Smooth muscle cell (in vitro differentiated cells): ENCODE results near the gene STARD7. TPM values are rescaled to one million over a fixed set of nuclear protein-coding genes. Genes with fewer than 3 reads are reported as not detected.
"Not testable (repeated sequence)": the region's sequence is repeated elsewhere in the genome, so short reads cannot be mapped to it uniquely, and the experiment has no call there.

ENCODE experiments used
- DNase-seq: peaks from one replicate; lab custom pipeline; 2025; ENCODE audit not compliant: unreplicated experiment; lab: John Stamatoyannopoulos, UW
- H2AFZ ChIP-seq: fragments of 200-600 bp; sonication (generic); 2 replicates; pipeline ENCODE4 v1.6.0; 2016; ENCODE audit warnings: antibody characterized with exemption, low read depth, mild to moderate bottlenecking
- H3F3A ChIP-seq: fragments of 200-600 bp; sonication (generic); 2 replicates; pipeline ENCODE4 v1.6.0; 2017; ENCODE audit warnings: antibody characterized with exemption, low read depth
- H3K27ac ChIP-seq: fragments of 200-600 bp; sonication (generic); 2 replicates; pipeline ENCODE4 v1.5.1; 2016; ENCODE audit warnings: low read depth, mild to moderate bottlenecking
- H3K27me3 ChIP-seq: fragments of 200-600 bp; sonication (generic); 2 replicates; pipeline ENCODE4 v1.6.1; 2016; ENCODE audit warnings: low read depth, mild to moderate bottlenecking
- H3K36me3 ChIP-seq: fragments of 200-600 bp; sonication (generic); 2 replicates; pipeline ENCODE4 v1.5.1; 2016; ENCODE audit warnings: low read depth
- H3K4me1 ChIP-seq: fragments of 200-600 bp; sonication (generic); 2 replicates; pipeline ENCODE4 v1.5.1; 2016; ENCODE audit warnings: low read depth
- H3K4me2 ChIP-seq: fragments of 200-600 bp; sonication (generic); 2 replicates; pipeline ENCODE4 v1.6.0; 2016; ENCODE audit warnings: mild to moderate bottlenecking
- H3K4me3 ChIP-seq: fragments of 200-600 bp; sonication (generic); 2 replicates; pipeline ENCODE4 v1.5.1; 2016; ENCODE audit warnings: mild to moderate bottlenecking
- H3K79me2 ChIP-seq: fragments of 200-600 bp; sonication (generic); 2 replicates; pipeline ENCODE4 v1.6.0; 2016; ENCODE audit warnings: low read depth, mild to moderate bottlenecking
- H3K9ac ChIP-seq: fragments of 200-600 bp; sonication (generic); 2 replicates; pipeline ENCODE4 v1.6.0; 2016; ENCODE audit warnings: low read depth
- H3K9me3 ChIP-seq: fragments of 200-600 bp; sonication (generic); replicated peaks from 2 replicates; pipeline ENCODE4 v1.5.1; 2016; ENCODE audit warnings: low read depth
- H4K20me1 ChIP-seq: fragments of 200-600 bp; sonication (generic); 2 replicates; pipeline ENCODE4 v1.6.0; 2016; ENCODE audit warnings: low read depth
- WGBS: methylation state at CpG from one replicate; pipeline ENCODE4 v1.1.7; 2016; ENCODE audit warnings: low lambda C conversion rate; 5-methylcytosine and 5-hydroxymethylcytosine counted together
- polyA plus RNA-seq: library from polyadenylated mRNA; unstranded; fragments of >200 nt; fragmentation: Nextera tagmentation; extraction: Ambion mirVana; gene quantifications from 2 replicates; pipeline ENCODE4 v1.2.1, GENCODE V29; 2016
- total RNA-seq: library from RNA; depleted of rRNA; stranded (reverse); fragments of >200 nt; gene quantifications from 2 replicates; pipeline ENCODE4 v1.2.3, GENCODE V29; 2014
- TF ChIP-seq, protein P1 (sequence below): fragments of 200-600 bp; sonication (generic); IDR thresholded peaks from 2 replicates; pipeline ENCODE4 v1.5.1; 2017; ENCODE audit warnings: borderline replicate concordance, mild to moderate bottlenecking, antibody characterized with exemption; ENCODE audit not compliant: insufficient read depth, poor library complexity, severe bottlenecking

The STARD7 gene, protein sequence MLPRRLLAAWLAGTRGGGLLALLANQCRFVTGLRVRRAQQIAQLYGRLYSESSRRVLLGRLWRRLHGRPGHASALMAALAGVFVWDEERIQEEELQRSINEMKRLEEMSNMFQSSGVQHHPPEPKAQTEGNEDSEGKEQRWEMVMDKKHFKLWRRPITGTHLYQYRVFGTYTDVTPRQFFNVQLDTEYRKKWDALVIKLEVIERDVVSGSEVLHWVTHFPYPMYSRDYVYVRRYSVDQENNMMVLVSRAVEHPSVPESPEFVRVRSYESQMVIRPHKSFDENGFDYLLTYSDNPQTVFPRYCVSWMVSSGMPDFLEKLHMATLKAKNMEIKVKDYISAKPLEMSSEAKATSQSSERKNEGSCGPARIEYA
- total RNA-seq (62.3 and 65.8 TPM in 2 replicates), polyA plus RNA-seq (51.0 and 64.4 TPM in 2 replicates)

DNA sequence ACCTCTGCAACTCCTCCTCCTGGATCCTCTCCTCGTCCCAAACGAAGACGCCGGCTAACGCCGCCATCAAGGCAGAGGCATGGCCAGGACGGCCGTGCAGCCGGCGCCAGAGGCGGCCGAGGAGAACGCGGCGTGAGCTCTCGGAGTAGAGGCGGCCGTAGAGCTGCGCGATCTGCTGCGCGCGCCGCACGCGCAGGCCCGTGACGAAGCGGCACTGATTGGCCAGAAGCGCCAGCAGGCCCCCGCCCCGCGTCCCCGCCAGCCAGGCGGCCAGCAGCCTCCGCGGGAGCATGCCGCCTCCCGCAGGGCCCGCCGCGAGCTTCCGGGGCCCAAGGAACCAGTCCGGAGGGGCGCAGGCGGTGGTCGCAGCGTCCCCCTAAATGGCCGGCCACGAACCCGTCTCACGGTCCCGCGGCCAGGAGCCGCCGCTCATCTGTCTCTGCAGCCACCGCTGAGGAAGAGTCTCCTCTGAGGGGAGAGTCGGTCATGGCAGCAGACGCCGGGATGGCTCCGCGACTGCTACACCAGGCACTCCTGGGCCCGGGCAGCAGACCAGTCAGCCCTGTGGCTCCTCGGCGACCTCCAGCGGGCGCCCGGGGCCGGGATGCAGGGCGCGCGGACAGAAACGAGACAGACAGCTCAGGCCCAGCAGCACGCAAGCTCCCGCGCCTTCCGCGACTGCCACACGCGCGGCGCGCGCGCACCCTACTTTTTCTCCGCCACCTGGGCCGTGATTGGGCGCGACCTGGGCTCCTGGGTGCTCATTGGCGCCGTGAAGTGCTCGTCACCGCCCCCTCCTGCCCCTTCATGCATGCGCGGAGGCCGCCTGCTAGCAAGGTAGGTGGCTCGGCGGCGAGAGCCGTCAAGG is at the start of gene STARD7:
STARD7 (minus strand) TSS at position 685 of the 868 bp plus-strand sequence; CDS start at position 292, 393 bp downstream.
- H3K79me2 ChIP-seq = peaks cover 59% of the 10 kb centered on the region
- no peaks in the 10 kb centered on the region for H3K36me3 ChIP-seq
- peak within 1 kb of the TSS; percentile 77 for H3K4me3 ChIP-seq
- H3K9ac ChIP-seq = peak within 1 kb of the TSS; percentile 76
- peak within 1 kb of the TSS; percentile 65 for H3K27ac ChIP-seq
- TF ChIP-seq, protein P1, sequence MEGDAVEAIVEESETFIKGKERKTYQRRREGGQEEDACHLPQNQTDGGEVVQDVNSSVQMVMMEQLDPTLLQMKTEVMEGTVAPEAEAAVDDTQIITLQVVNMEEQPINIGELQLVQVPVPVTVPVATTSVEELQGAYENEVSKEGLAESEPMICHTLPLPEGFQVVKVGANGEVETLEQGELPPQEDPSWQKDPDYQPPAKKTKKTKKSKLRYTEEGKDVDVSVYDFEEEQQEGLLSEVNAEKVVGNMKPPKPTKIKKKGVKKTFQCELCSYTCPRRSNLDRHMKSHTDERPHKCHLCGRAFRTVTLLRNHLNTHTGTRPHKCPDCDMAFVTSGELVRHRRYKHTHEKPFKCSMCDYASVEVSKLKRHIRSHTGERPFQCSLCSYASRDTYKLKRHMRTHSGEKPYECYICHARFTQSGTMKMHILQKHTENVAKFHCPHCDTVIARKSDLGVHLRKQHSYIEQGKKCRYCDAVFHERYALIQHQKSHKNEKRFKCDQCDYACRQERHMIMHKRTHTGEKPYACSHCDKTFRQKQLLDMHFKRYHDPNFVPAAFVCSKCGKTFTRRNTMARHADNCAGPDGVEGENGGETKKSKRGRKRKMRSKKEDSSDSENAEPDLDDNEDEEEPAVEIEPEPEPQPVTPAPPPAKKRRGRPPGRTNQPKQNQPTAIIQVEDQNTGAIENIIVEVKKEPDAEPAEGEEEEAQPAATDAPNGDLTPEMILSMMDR = no peak
- no peaks in the 10 kb centered on the region for H3F3A ChIP-seq
- no peaks in the 10 kb centered on the region for H3K27me3 ChIP-seq
- DNase-seq = peak; percentile 92
- H4K20me1 ChIP-seq = peaks cover 44% of the 10 kb centered on the region
- H3K4me1 ChIP-seq = peaks cover 26% of the 10 kb centered on the region
- no peaks in the 10 kb centered on the region for H3K9me3 ChIP-seq
- H3K4me2 ChIP-seq = peak within 1 kb of the TSS; percentile 92
- H2AFZ ChIP-seq = peak within 1 kb of the TSS; percentile 94
- WGBS = under 1% methylated on average over 97 of the region's 100 CpGs

DNA sequence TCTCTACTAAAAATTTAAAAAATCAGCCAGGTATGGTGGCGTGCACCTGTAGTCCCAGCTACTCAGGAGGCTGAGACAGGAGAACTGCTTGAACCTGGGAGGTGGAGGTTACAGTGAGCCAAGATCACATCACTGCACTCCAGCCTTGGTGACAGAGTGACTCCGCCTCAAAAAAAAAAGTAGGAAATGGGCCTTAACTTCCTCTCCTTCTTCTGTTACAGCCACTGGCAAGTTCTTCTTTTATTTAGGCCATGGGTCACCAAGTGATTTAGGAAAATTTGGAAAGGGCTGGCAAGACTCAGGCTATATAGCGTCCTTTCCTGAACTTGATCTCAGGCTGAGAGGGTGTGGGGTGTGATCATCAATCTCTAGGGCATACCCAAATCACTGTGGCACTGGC is 49.1 kb upstream of the STARD7 start:
- not testable (repeated sequence) for H3K27me3 ChIP-seq, DNase-seq, H3K9ac ChIP-seq, H3K4me1 ChIP-seq, H2AFZ ChIP-seq, H3K4me3 ChIP-seq, H3K9me3 ChIP-seq, H3K4me2 ChIP-seq, H3K27ac ChIP-seq, H3K36me3 ChIP-seq
- WGBS = 100% methylated on average over 3 of the region's 3 CpGs
- peaks cover 53% of the 10 kb centered on the region for H3K79me2 ChIP-seq
- peaks cover 16% of the 10 kb centered on the region for H3F3A ChIP-seq
- peaks cover 51% of the 10 kb centered on the region for H4K20me1 ChIP-seq

DNA sequence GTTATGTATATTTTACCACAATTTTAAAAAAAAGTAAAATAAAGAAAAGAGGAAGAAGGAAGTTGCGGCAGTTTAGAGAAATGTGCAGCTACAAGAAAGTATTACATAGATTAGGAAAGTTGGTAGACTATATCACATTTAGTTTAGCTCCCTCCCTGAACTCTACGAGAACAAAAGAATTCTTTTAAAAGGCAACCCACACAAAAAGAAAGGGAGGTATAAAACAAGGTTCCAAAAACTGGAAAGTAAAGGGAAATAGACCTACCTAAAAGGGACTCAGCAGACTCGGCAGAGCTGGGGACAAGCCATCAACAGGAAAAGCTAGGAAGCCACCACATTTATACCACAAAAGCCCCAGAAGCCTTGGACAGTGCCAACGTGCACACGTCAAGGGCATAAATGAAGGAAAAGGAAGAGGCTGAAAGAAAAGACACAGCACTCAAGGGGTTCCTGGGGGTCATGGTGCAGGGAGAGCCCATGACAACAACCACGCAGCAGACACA is 48.0 kb upstream of the STARD7 start:
- 97% methylated on average over 6 of the region's 6 CpGs for WGBS

More for the DNA sequence above, 48.0 kb upstream of the STARD7 start:
- Histone ChIP-seq H3F3A (peaks cover 14% of the 10 kb centered on the region), H3K4me3 (no peak overlapping the region), H2AFZ (no peak overlapping the region), H3K36me3 (no peaks in the 10 kb centered on the region), H3K79me2 (peaks cover 42% of the 10 kb centered on the region), H3K4me1 (no peaks in the 10 kb centered on the region), H3K9me3 (no peaks in the 10 kb centered on the region), H3K27ac (no peak overlapping the region), H3K27me3 (no peaks in the 10 kb centered on the region), H3K9ac (no peak overlapping the region), H4K20me1 (peaks cover 49% of the 10 kb centered on the region), H3K4me2 (no peak overlapping the region)
- DNase-seq = no peak
- TF ChIP-seq, protein P1 = no peak
